H1 (cell line): Measurements from ENCODE around the gene CAMKMT. TPM values are rescaled to one million over a fixed set of nuclear protein-coding genes. Genes with fewer than 3 reads are reported as not detected.

Source experiments
- CHD1 ChIP-seq: IDR thresholded peaks from 2 replicates; pipeline ENCODE4 v1.6.1; 2012; ENCODE audit warnings: low read depth, low read length, improper control_type of control experiment
- CTBP2 ChIP-seq: IDR thresholded peaks from 2 replicates; pipeline ENCODE4 v1.7.0; 2011; ENCODE audit warnings: borderline replicate concordance, mild to moderate bottlenecking, moderate library complexity, mixed read lengths, low read length; ENCODE audit not compliant: insufficient read depth, insufficient read length
- FOSL1 ChIP-seq: IDR thresholded peaks from 2 replicates; pipeline ENCODE4 v1.6.1; 2011; ENCODE audit warnings: mild to moderate bottlenecking, low read depth, low read length, moderate library complexity; ENCODE audit not compliant: insufficient read depth
- RAD21 ChIP-seq, 2 experiments: IDR thresholded peaks in 1 of 2; conservative IDR thresholded peaks in 1 of 2; 2 replicates each; pipeline ENCODE4 v1.6.1; 2011; ENCODE audit warnings: low read depth in 2 of 2, low read length in 2 of 2, improper control_type of control experiment in 1 of 2, inconsistent platforms in 1 of 2, mild to moderate bottlenecking in 1 of 2, moderate library complexity in 1 of 2
- SIN3A ChIP-seq, 2 experiments: IDR thresholded peaks in 1 of 2; conservative IDR thresholded peaks in 1 of 2; 2 replicates each; pipeline ENCODE4 v1.6.1; 2011 to 2012; ENCODE audit warnings: low read length in 2 of 2, improper control_type of control experiment in 1 of 2, low read depth in 1 of 2, mild to moderate bottlenecking in 1 of 2
- TBP ChIP-seq: IDR thresholded peaks from 2 replicates; pipeline ENCODE4 v1.6.1; 2011; ENCODE audit warnings: low read depth, low read length, improper control_type of control experiment
- polyA plus RNA-seq, 7 experiments: library from polyadenylated mRNA; depleted of rRNA in 3 of 7; stranded (reverse) in 5 of 7; unstranded in 2 of 7; fragments of >200 nt in 5 of 7; fragments of 200-250 nt in 2 of 7; gene quantifications; 1 replicate in 5 of 7; 2 replicates in 1 of 7; 4 replicates in 1 of 7; pipeline versions ENCODE4 v1.2.1 to v1.2.3, GENCODE V29; 2011 to 2013; ENCODE audit warnings: missing spikeins in 2 of 7, mixed read lengths in 2 of 7
- total RNA-seq: library from RNA; stranded (reverse); fragmentation: NEBNext Ultra II Directional; extraction: Animal tissue kit (Norgen Biotek cat#: 25700); gene quantifications from 2 replicates; pipeline ENCODE4 v1.2.1, GENCODE V29; 2021

The CAMKMT gene
- total and polyA plus RNA-seq, 2 of the 8 experiments (the other 6 are each of a cell fraction or from before 2014, with no cell fraction given), result 14.7 to 22.4 TPM

GRCh38 chr2:44495544-44495943 is 133.8 kb downstream of the CAMKMT start (continued):
- TF ChIP-seq CTBP2, result no peak
- no peak for TF ChIP-seq TBP
- no peak for TF ChIP-seq SIN3A (conservative IDR thresholded peaks at IDR 0.05 in 1 of 2, IDR thresholded peaks at IDR 0.05 in 1 of 2; ENCODE audit: low read depth in 1 of 2, low read length in 2 of 2)
- no peak for TF ChIP-seq RAD21 (IDR thresholded peaks at IDR 0.05 in 1 of 2, conservative IDR thresholded peaks at IDR 0.05 in 1 of 2; ENCODE audit: low read depth in 2 of 2, low read length in 2 of 2)
- TF ChIP-seq FOSL1, result no peak
- TF ChIP-seq CHD1, result no peak
